Activated CD4-positive, alpha-beta T cell treated with anti-CD3 and anti-CD28 coated beads, Interleukin-2, amount 10 ng/mL, durations not matched to agents 24 days and 14 days (primary cell): ENCODE results near the gene ADAMTS7. TPM values are rescaled to one million over a fixed set of nuclear protein-coding genes. Genes with fewer than 3 reads are reported as not detected.
"Not testable (repeated sequence)": the region's sequence is repeated elsewhere in the genome, so short reads cannot be mapped to it uniquely, and the experiment has no call there.

ENCODE experiments used
- DNase-seq: peaks from one replicate; pipeline ENCODE4 v3.0.0; 2022
- H3K27ac Mint-ChIP-seq: one replicate; pipeline ENCODE4 v1.8.0; 2022; ENCODE audit warnings: mild to moderate bottlenecking, mixed read lengths
- H3K27me3 Mint-ChIP-seq: one replicate; pipeline ENCODE4 v1.8.0; 2022; ENCODE audit warnings: mixed read lengths
- H3K36me3 Mint-ChIP-seq: one replicate; pipeline ENCODE4 v1.8.0; 2022; ENCODE audit warnings: low read depth, mild to moderate bottlenecking, mixed read lengths
- H3K4me1 Mint-ChIP-seq: one replicate; pipeline ENCODE4 v1.8.0; 2021; ENCODE audit warnings: mixed read lengths
- H3K4me3 Mint-ChIP-seq: one replicate; pipeline ENCODE4 v1.8.0; 2022; ENCODE audit warnings: mild to moderate bottlenecking, moderate library complexity, mixed read lengths
- H3K9me3 Mint-ChIP-seq: one replicate; pipeline ENCODE4 v1.8.0; 2021; ENCODE audit warnings: mixed read lengths
- intact Hi-C: fragments of 100-400 bp; cut with micrococcal nuclease; formaldehyde crosslinking; loops from one replicate; pipeline ENCODE4 v1.15.1; 2023
- total RNA-seq: library from RNA; stranded (reverse); gene quantifications from 2 replicates; pipeline ENCODE4 v1.2.3, GENCODE V29; 2022

Gene ADAMTS7
- total RNA-seq, 1 donor from 2014 or later = 1.3 TPM

- H3K9me3 Mint-ChIP-seq, H3K27me3 Mint-ChIP-seq, H3K36me3 Mint-ChIP-seq, intact Hi-C loops, H3K4me3 Mint-ChIP-seq, DNase-seq, H3K4me1 Mint-ChIP-seq, H3K27ac Mint-ChIP-seq: not testable (repeated sequence)
Observed at GRCh38 chr15:78839151-78839550, 27.9 kb upstream of the ADAMTS7 start.

DNA sequence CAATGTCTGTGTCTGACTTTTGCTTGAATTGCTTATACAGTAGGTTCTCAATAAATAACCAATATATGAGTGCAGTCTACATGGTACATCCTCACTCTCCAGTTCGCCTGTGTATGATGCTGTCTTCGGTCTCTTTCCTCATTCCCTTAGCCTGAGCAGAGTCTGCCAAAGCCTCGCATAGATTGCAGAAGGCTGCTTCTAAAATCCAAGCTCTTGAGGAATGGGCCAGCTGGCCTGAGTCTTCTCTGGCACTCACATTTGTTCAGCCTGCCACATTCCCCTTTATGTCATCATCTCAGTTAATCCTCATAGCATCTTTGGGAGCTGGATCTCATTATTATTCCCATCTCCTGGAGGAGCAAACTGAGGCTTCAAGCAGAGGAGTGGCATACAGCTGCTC, 27.2 kb upstream of the ADAMTS7 start:
- no peaks in the 10 kb centered on the region for H3K9me3 Mint-ChIP-seq
- H3K4me3 Mint-ChIP-seq = no peak overlapping the region
- intact Hi-C loops = no loop called here
- H3K27me3 Mint-ChIP-seq = peaks cover 8% of the 10 kb centered on the region
- DNase-seq = no peak
- no peak overlapping the region for H3K27ac Mint-ChIP-seq
- H3K4me1 Mint-ChIP-seq = peaks cover 7% of the 10 kb centered on the region
- no peaks in the 10 kb centered on the region for H3K36me3 Mint-ChIP-seq

GRCh38 chr15:78837543-78837942, 26.3 kb upstream of the ADAMTS7 start:
- Mint-ChIP-seq H3K27ac (no peak overlapping the region), H3K36me3 (no peaks in the 10 kb centered on the region), H3K4me1 (peaks cover 7% of the 10 kb centered on the region), H3K4me3 (no peak overlapping the region), H3K9me3 (no peaks in the 10 kb centered on the region), H3K27me3 (peaks cover 15% of the 10 kb centered on the region)
- intact Hi-C loops = no loop called here
- DNase-seq = no peak

GRCh38 chr15:78837131-78837530, 25.9 kb upstream of the ADAMTS7 start:
- intact Hi-C loops = no loop called here
- no peak overlapping the region for H3K4me3 Mint-ChIP-seq

GRCh38 chr15:78836333-78836732, 25.1 kb upstream of the ADAMTS7 start:
- intact Hi-C loops = no loop called here

More at GRCh38 chr15:78837131-78837530, 25.9 kb upstream of the ADAMTS7 start:
- no peaks in the 10 kb centered on the region for H3K36me3 Mint-ChIP-seq
- no peak for DNase-seq
- no peaks in the 10 kb centered on the region for H3K9me3 Mint-ChIP-seq
- peaks cover 7% of the 10 kb centered on the region for H3K4me1 Mint-ChIP-seq
- no peak overlapping the region for H3K27ac Mint-ChIP-seq
- H3K27me3 Mint-ChIP-seq = peaks cover 18% of the 10 kb centered on the region

GRCh38 chr15:78831229-78832207, 20.3 kb upstream of the ADAMTS7 start:
- no peak for DNase-seq
- H3K27me3 Mint-ChIP-seq = peaks cover 24% of the 10 kb centered on the region
- no peaks in the 10 kb centered on the region for H3K4me1 Mint-ChIP-seq
- no peak overlapping the region for H3K27ac Mint-ChIP-seq
- intact Hi-C loops = no loop called here
- peak overlapping the region; percentile 23 for H3K4me3 Mint-ChIP-seq
- no peaks in the 10 kb centered on the region for H3K9me3 Mint-ChIP-seq
- H3K36me3 Mint-ChIP-seq = no peaks in the 10 kb centered on the region

More at GRCh38 chr15:78836333-78836732, 25.1 kb upstream of the ADAMTS7 start:
- no peak for DNase-seq
- peaks cover 23% of the 10 kb centered on the region for H3K27me3 Mint-ChIP-seq
- no peaks in the 10 kb centered on the region for H3K9me3 Mint-ChIP-seq
- H3K4me1 Mint-ChIP-seq = peaks cover 7% of the 10 kb centered on the region
- H3K27ac Mint-ChIP-seq = no peak overlapping the region
- H3K4me3 Mint-ChIP-seq = no peak overlapping the region
- H3K36me3 Mint-ChIP-seq = no peaks in the 10 kb centered on the region

- intact Hi-C loops = no loop called here
- Mint-ChIP-seq H3K9me3 (no peaks in the 10 kb centered on the region), H3K36me3 (no peaks in the 10 kb centered on the region), H3K27me3 (peaks cover 17% of the 10 kb centered on the region), H3K27ac (no peak overlapping the region), H3K4me3 (peak overlapping the region; percentile 44), H3K4me1 (no peaks in the 10 kb centered on the region)
- no peak for DNase-seq
Observed at GRCh38 chr15:78830514-78831228, 19.4 kb upstream of the ADAMTS7 start.

DNA sequence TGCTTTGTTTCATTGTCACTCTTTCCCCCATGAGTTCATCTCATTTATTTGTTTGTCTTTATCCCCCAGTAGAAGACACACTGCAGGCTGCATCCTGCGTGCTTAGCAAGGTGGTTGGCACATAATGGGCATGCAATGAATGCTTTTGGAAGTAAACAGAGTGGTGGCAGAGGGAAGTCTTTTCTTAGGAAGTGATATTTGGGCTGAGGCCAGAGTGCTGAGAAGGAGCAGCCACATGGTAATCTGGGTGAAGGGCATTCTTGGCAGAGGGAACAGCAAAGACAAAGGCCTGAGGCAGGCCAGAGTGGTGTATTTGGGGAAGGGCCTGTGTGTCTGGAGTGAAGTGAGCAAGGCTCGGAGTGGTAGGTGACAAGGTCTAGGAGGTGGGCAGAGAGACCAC, 17.7 kb upstream of the ADAMTS7 start:
- no peaks in the 10 kb centered on the region for H3K4me1 Mint-ChIP-seq
- intact Hi-C loops = no loop called here
- DNase-seq = no peak

GRCh38 chr15:78822514-78822913, 11.2 kb upstream of the ADAMTS7 start:
- Mint-ChIP-seq H3K27ac (no peak overlapping the region), H3K36me3 (no peaks in the 10 kb centered on the region), H3K4me1 (peaks cover 2% of the 10 kb centered on the region), H3K9me3 (no peaks in the 10 kb centered on the region), H3K27me3 (peaks cover 17% of the 10 kb centered on the region), H3K4me3 (no peak overlapping the region)
- no peak for DNase-seq
- intact Hi-C loops = no loop called here

More for the DNA sequence above, 17.7 kb upstream of the ADAMTS7 start:
- Mint-ChIP-seq H3K4me3 (no peak overlapping the region), H3K36me3 (no peaks in the 10 kb centered on the region), H3K9me3 (no peaks in the 10 kb centered on the region), H3K27ac (no peak overlapping the region), H3K27me3 (peaks cover 17% of the 10 kb centered on the region)

- Mint-ChIP-seq H3K27ac (no peak overlapping the region), H3K4me1 (peaks cover 11% of the 10 kb centered on the region), H3K27me3 (peaks cover 50% of the 10 kb centered on the region), H3K9me3 (peaks cover 12% of the 10 kb centered on the region), H3K36me3 (peaks cover 4% of the 10 kb centered on the region), H3K4me3 (peak overlapping the region; percentile 79)
- intact Hi-C loops = no loop called here
- DNase-seq = no peak
Observed at GRCh38 chr15:78811825-78812183, 540 bp upstream of the ADAMTS7 start.

GRCh38 chr15:78810362-78811123, 721 bp downstream of the ADAMTS7 start:
- Mint-ChIP-seq H3K9me3 (peaks cover 12% of the 10 kb centered on the region), H3K27ac (no peak overlapping the region), H3K27me3 (peaks cover 53% of the 10 kb centered on the region), H3K36me3 (peaks cover 4% of the 10 kb centered on the region), H3K4me3 (peak overlapping the region; percentile 81), H3K4me1 (peaks cover 11% of the 10 kb centered on the region)
- intact Hi-C loops = no loop called here
- peak; percentile 63 for DNase-seq

- intact Hi-C loops = no loop called here
- Mint-ChIP-seq H3K4me3 (peak overlapping the region; percentile 76), H3K9me3 (peaks cover 12% of the 10 kb centered on the region), H3K27ac (no peak overlapping the region), H3K36me3 (peaks cover 4% of the 10 kb centered on the region), H3K4me1 (peaks cover 11% of the 10 kb centered on the region), H3K27me3 (peaks cover 53% of the 10 kb centered on the region)
- DNase-seq = no peak
Observed at GRCh38 chr15:78810003-78810361, 1.3 kb downstream of the ADAMTS7 start.

GRCh38 chr15:78808550-78808949, 2.7 kb downstream of the ADAMTS7 start:
- H3K36me3 Mint-ChIP-seq = peaks cover 4% of the 10 kb centered on the region
- intact Hi-C loops = loop anchor here (1.0 kb wide), 1 partner anchor 52 kb away; no protein-coding TSS in a partner anchor
- peaks cover 45% of the 10 kb centered on the region for H3K27me3 Mint-ChIP-seq

More at GRCh38 chr15:78808550-78808949, 2.7 kb downstream of the ADAMTS7 start:
- Mint-ChIP-seq H3K27ac (no peak overlapping the region), H3K9me3 (peaks cover 12% of the 10 kb centered on the region), H3K4me3 (no peak overlapping the region), H3K4me1 (peaks cover 11% of the 10 kb centered on the region)
- peak; percentile 82 for DNase-seq
